Panc1 (cell line): ENCODE data around the gene COL11A2. TPM values are rescaled to one million over a fixed set of nuclear protein-coding genes. Genes with fewer than 3 reads are reported as not detected.

Source experiments
- ATAC-seq: fragments of 200-7000 bp; cut with Tn5 transposase; 2 replicates; pipeline ENCODE4 v1.9.1; 2020; ENCODE audit warnings: mild to moderate bottlenecking, moderate library complexity
- BruUV-seq: library from RNA; stranded (reverse); fragments of 400-500 nt; replicated peaks from 2 replicates; lab custom pipeline; 2021; lab: Mats Ljungman, UMichigan
- CTCF ChIA-PET: fragments of 300-600 bp; sonication (Branson Sonifier 250); formaldehyde crosslinking; loops from one replicate; lab custom pipeline; 2022; ENCODE audit warnings: antibody characterized with exemption; lab: Charles Lee
- POLR2A ChIA-PET: fragments of 300-600 bp; sonication (Branson Sonifier 250); formaldehyde crosslinking; loops from one replicate; lab custom pipeline; 2022; ENCODE audit warnings: antibody characterized with exemption; lab: Charles Lee
- DNase-seq: peaks from one replicate; pipeline ENCODE4 v3.0.0-alpha.2; 2010; ENCODE audit warnings: low read depth, low spot score
- H3K27ac ChIP-seq: 2 replicates; pipeline ENCODE4 v1.5.1; 2011; ENCODE audit warnings: mild to moderate bottlenecking, low read length, inconsistent platforms
- H3K27me3 ChIP-seq: fragments of 200-500 bp; sonication (Bioruptor generic); 2 replicates; pipeline ENCODE4 v1.6.0; 2014; ENCODE audit warnings: low read length, inconsistent platforms; ENCODE audit not compliant: control insufficient read depth, insufficient read depth
- H3K36me3 ChIP-seq: fragments of 200-500 bp; sonication (Bioruptor generic); 2 replicates; pipeline ENCODE4 v1.5.1; 2014; ENCODE audit warnings: inconsistent platforms, mild to moderate bottlenecking, low read length, moderate library complexity; ENCODE audit not compliant: control insufficient read depth, insufficient read depth
- H3K4me1 ChIP-seq: 2 replicates; pipeline ENCODE4 v1.5.1; 2011; ENCODE audit warnings: inconsistent platforms, mild to moderate bottlenecking, low read length, moderate library complexity; ENCODE audit not compliant: control insufficient read depth, insufficient read depth
- H3K4me3 ChIP-seq, 2 experiments: 2 replicates each; pipeline ENCODE4 v1.5.1; 2011 to 2012; ENCODE audit warnings: low read depth in 2 of 2, low read length in 2 of 2, mild to moderate bottlenecking in 2 of 2, inconsistent platforms in 1 of 2, moderate library complexity in 1 of 2
- H3K9me3 ChIP-seq: fragments of 200-500 bp; sonication (Bioruptor generic); 2 replicates; pipeline ENCODE4 v1.5.1; 2014; ENCODE audit warnings: low read depth, mild to moderate bottlenecking, inconsistent platforms, low read length, moderate library complexity; ENCODE audit not compliant: control insufficient read depth, insufficient read depth
- CTCF ChIP-seq: fragments of 450-650 bp; IDR thresholded peaks from 2 replicates; pipeline ENCODE4 v1.5.1; 2017; ENCODE audit warnings: mild to moderate bottlenecking
- POLR2AphosphoS5 ChIP-seq: IDR thresholded peaks from 2 replicates; pipeline ENCODE4 v1.6.1; 2012; ENCODE audit warnings: mild to moderate bottlenecking, low read depth, low read length, moderate library complexity
- SIN3A ChIP-seq: IDR thresholded peaks from 2 replicates; pipeline ENCODE4 v1.6.1; 2012; ENCODE audit warnings: low read depth, mild to moderate bottlenecking, low read length, moderate library complexity, borderline replicate concordance; ENCODE audit not compliant: insufficient read depth
- TCF7L2 ChIP-seq: IDR thresholded peaks from 2 replicates; pipeline ENCODE4 v1.6.1; 2011; ENCODE audit warnings: mild to moderate bottlenecking, low read depth, low read length, inconsistent platforms
- in situ Hi-C: cut with HindIII; loops from 2 replicates; pipeline ENCODE4 v1.10.0; 2016; ENCODE audit warnings: low sequenced_read_pairs, low pct_unique_long_range_greater_than_20kb
- intact Hi-C: fragments of 100-400 bp; cut with micrococcal nuclease; formaldehyde crosslinking; loops from one replicate; pipeline ENCODE4 v1.10.0; 2022; ENCODE audit not compliant: unreplicated experiment
- total RNA-seq: library from RNA; stranded (reverse); gene quantifications from one replicate; pipeline ENCODE4 v1.2.1, GENCODE V29; 2021; ENCODE audit not compliant: unreplicated experiment
- TF ChIP-seq, protein P1 (sequence below), 2 experiments: IDR thresholded peaks; 2 replicates each; pipeline ENCODE4 v1.6.1; 2011 to 2012; ENCODE audit warnings: low read depth in 2 of 2, control low read depth in 1 of 2, low read length in 1 of 2, mild to moderate bottlenecking in 1 of 2, moderate library complexity in 1 of 2; ENCODE audit not compliant: insufficient read depth in 1 of 2

Gene COL11A2
- total RNA-seq, 1 experiment from 2014 or later, result 0.57 TPM

DNA sequence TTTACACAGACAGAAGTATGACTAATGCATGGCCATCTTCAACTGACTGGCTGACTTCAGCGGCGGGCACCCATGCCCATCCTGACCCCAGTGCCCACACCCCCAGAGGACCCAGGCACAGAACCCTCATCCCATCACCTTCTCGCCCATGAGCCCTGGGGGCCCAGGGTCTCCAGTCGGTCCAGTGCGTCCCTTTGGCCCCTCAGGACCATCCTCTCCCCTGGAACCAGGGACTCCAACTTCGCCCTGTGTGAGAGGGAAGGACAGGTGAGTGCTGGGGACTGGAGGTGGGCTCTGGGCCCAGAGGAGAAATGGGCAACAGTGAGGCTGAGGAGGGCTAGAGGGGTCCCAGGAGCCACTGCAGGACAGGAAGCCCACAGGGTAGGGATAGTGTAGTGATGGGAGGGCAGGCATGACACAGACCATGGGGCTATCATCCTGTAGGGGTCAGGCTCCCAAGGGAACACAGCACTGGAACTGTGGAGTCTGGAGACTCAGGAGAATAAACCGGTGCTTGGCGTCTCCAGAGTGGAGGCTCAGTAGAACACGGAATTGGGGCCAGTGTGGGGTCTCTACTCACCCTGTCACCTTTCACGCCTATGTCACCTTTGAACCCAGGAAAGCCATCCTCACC lies 16.7 kb downstream of the COL11A2 start:
- no peak for DNase-seq
- H3K4me3 ChIP-seq, result no peak overlapping the region
- no peak overlapping the region for H3K27ac ChIP-seq
- no peaks in the 10 kb centered on the region for H3K36me3 ChIP-seq
- in situ Hi-C loops (no loop called here), intact Hi-C loops (loop anchor here (10.0 kb wide), 2 partner anchors 51 to 161 kb away; no protein-coding TSS in a partner anchor)
- no peaks in the 10 kb centered on the region for H3K27me3 ChIP-seq
- peaks cover 6% of the 10 kb centered on the region for H3K4me1 ChIP-seq
- ChIA-PET POLR2A (no interaction called here), CTCF (no interaction called here)
- no peak for TF ChIP-seq CTCF
- TF ChIP-seq POLR2AphosphoS5, result no peak
- TF ChIP-seq, protein P1, sequence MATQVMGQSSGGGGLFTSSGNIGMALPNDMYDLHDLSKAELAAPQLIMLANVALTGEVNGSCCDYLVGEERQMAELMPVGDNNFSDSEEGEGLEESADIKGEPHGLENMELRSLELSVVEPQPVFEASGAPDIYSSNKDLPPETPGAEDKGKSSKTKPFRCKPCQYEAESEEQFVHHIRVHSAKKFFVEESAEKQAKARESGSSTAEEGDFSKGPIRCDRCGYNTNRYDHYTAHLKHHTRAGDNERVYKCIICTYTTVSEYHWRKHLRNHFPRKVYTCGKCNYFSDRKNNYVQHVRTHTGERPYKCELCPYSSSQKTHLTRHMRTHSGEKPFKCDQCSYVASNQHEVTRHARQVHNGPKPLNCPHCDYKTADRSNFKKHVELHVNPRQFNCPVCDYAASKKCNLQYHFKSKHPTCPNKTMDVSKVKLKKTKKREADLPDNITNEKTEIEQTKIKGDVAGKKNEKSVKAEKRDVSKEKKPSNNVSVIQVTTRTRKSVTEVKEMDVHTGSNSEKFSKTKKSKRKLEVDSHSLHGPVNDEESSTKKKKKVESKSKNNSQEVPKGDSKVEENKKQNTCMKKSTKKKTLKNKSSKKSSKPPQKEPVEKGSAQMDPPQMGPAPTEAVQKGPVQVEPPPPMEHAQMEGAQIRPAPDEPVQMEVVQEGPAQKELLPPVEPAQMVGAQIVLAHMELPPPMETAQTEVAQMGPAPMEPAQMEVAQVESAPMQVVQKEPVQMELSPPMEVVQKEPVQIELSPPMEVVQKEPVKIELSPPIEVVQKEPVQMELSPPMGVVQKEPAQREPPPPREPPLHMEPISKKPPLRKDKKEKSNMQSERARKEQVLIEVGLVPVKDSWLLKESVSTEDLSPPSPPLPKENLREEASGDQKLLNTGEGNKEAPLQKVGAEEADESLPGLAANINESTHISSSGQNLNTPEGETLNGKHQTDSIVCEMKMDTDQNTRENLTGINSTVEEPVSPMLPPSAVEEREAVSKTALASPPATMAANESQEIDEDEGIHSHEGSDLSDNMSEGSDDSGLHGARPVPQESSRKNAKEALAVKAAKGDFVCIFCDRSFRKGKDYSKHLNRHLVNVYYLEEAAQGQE (IDR thresholded peaks at IDR 0.05; ENCODE audit: insufficient read depth in 1 of 2, low read depth in 2 of 2, low read length in 1 of 2), result no peak
- ATAC-seq, result no peak
- no TSS peak for BruUV-seq
- H3K9me3 ChIP-seq, result no peaks in the 10 kb centered on the region

DNA sequence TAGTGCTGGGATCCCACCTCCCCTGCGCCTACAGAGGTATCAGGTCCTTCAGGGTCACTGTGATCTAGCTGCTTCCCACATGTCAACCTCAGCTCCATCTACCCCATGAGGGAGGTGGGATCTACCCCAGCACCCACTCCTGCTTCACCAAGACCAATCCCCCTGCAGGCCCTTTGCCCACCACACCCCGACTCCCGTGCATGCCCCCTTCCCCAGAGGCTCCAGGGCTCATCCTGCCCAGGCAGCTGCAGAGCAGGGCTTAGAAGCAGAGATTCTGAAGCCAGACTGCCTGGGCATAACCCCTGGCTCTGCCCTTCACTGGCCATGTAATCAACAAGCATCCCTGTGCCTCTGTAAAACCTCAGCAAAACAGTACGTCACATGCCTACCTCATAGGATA lies 17.5 kb downstream of the COL11A2 start:
- intact Hi-C loops, result loop anchor here (10.0 kb wide), 2 partner anchors 50 to 160 kb away; no protein-coding TSS in a partner anchor
- ChIA-PET CTCF (interaction anchor here (0.6 to 0.7 kb wide), 3 partner anchors 23 to 204 kb away, joined by 3 to 6 read pairs (median 6); no protein-coding TSS in a partner anchor), POLR2A (no interaction called here)

More for the DNA sequence above, 17.5 kb downstream of the COL11A2 start:
- DNase-seq, result no peak
- in situ Hi-C loops, result no loop called here
- BruUV-seq, result no TSS peak
- H3K36me3 ChIP-seq, result no peaks in the 10 kb centered on the region
- H3K27ac ChIP-seq, result no peak overlapping the region
- no peaks in the 10 kb centered on the region for H3K27me3 ChIP-seq
- TF ChIP-seq SIN3A (no peak), POLR2AphosphoS5 (no peak), CTCF (no peak), TCF7L2 (no peak)
- TF ChIP-seq, protein P1 (IDR thresholded peaks at IDR 0.05; ENCODE audit: insufficient read depth in 1 of 2, low read depth in 2 of 2, low read length in 1 of 2), result no peak
- no peak overlapping the region for H3K4me3 ChIP-seq
- no peak for ATAC-seq
- no peaks in the 10 kb centered on the region for H3K9me3 ChIP-seq
- H3K4me1 ChIP-seq, result peaks cover 6% of the 10 kb centered on the region
